Kasumi-1 (cell line): ENCODE data around the gene TRNAU1AP.
"Not testable (repeated sequence)": the region's sequence is repeated elsewhere in the genome, so short reads cannot be mapped to it uniquely, and the experiment has no call there.

Experiments used
- DNase-seq, 2 experiments: peaks; one replicate each; lab custom pipeline; 2025; lab: John Stamatoyannopoulos, UW

Gene TRNAU1AP

GRCh38 chr1:28521502-28522164 is 31.3 kb upstream of the TRNAU1AP start:
- no peak for DNase-seq

- DNase-seq: not testable (repeated sequence)
These were observed 30.3 kb upstream of the TRNAU1AP start for GRCh38 chr1:28522537-28522936.

- DNase-seq: not testable (repeated sequence)
These were observed 27.8 kb upstream of the TRNAU1AP start for GRCh38 chr1:28525002-28525642.

GRCh38 chr1:28526886-28527285 is 26.0 kb upstream of the TRNAU1AP start:
- no peak for DNase-seq

- no peak for DNase-seq
These were observed 22.4 kb upstream of the TRNAU1AP start for GRCh38 chr1:28530456-28530855.

- no peak for DNase-seq
These were observed 18.2 kb upstream of the TRNAU1AP start for GRCh38 chr1:28534671-28535070.

GRCh38 chr1:28535180-28535579 is 17.7 kb upstream of the TRNAU1AP start:
- DNase-seq: no peak

GRCh38 chr1:28537457-28538199 is 15.3 kb upstream of the TRNAU1AP start:
- no peak for DNase-seq

- DNase-seq: no peak
These were observed 14.6 kb upstream of the TRNAU1AP start for GRCh38 chr1:28538286-28538685.

- DNase-seq: no peak
These were observed 12.2 kb upstream of the TRNAU1AP start for GRCh38 chr1:28540651-28541050.

GRCh38 chr1:28541414-28542015 is 11.4 kb upstream of the TRNAU1AP start:
- DNase-seq: not testable (repeated sequence)

GRCh38 chr1:28545246-28545628 is 7.6 kb upstream of the TRNAU1AP start:
- no peak for DNase-seq

- no peak for DNase-seq
These were observed 4.6 kb upstream of the TRNAU1AP start for GRCh38 chr1:28548318-28548717.

- DNase-seq: no peak
These were observed 1.5 kb upstream of the TRNAU1AP start for GRCh38 chr1:28551381-28551780.

- no peak for DNase-seq
These were observed 8.0 kb downstream of the TRNAU1AP start for GRCh38 chr1:28560886-28561285.

GRCh38 chr1:28564310-28564709 is 11.4 kb downstream of the TRNAU1AP start:
- DNase-seq: no peak

GRCh38 chr1:28565040-28565439 is 12.2 kb downstream of the TRNAU1AP start:
- no peak for DNase-seq

- DNase-seq: no peak
These were observed 12.8 kb downstream of the TRNAU1AP start for GRCh38 chr1:28565726-28566125.

- no peak for DNase-seq
These were observed 14.0 kb downstream of the TRNAU1AP start for GRCh38 chr1:28566931-28567330.

- DNase-seq: no peak
These were observed 19.0 kb downstream of the TRNAU1AP start for GRCh38 chr1:28571911-28572310.

GRCh38 chr1:28572891-28573290 is 20.0 kb downstream of the TRNAU1AP start:
- DNase-seq: not testable (repeated sequence)

GRCh38 chr1:28573564-28573963 is 20.7 kb downstream of the TRNAU1AP start:
- DNase-seq: no peak
